ENCODE results near the gene ITGAD. TPM values are rescaled to one million over a fixed set of nuclear protein-coding genes. Genes with fewer than 3 reads are reported as not detected.

The ITGAD gene
- total and polyA plus RNA-seq, 2 of the 8 experiments (the other 6 are each of a cell fraction or from before 2014, with no cell fraction given), result 0.06 TPM; not detected in 1

GRCh38 chr16:31397701-31398100 lies 4.6 kb downstream of the ITGAD start:
- no peaks in the 10 kb centered on the region for H3K9me3 ChIP-seq (ENCODE audit: insufficient read depth in 2 of 2, low read depth in 1 of 2, low read length in 1 of 2)
- H3K23me2 ChIP-seq (ENCODE audit: low read depth, low read length), result no peaks in the 10 kb centered on the region
- no peak overlapping the region for H3K9ac ChIP-seq (replicated peaks in 1 of 4; ENCODE audit: extremely low read depth in 1 of 4, low read depth in 3 of 4, low read length in 3 of 4)
- no peak overlapping the region for H3K4ac ChIP-seq (replicated peaks; ENCODE audit: insufficient read length, low read depth, low read length)
- no peak overlapping the region for H2BK15ac ChIP-seq (ENCODE audit: low read length)
- no peak overlapping the region; the same call in 1 of the 2 replicates for H4K8ac ChIP-seq (ENCODE audit: extremely low read depth, insufficient read depth, low read length)
- 82% methylated on average over 8 of the region's 9 CpGs; no CpG with 5 or more reads in 1 of the 2 experiments for WGBS, 2 experiments (ENCODE audit: extremely low coverage in 1 of 2, insufficient coverage in 1 of 2, insufficient read length in 1 of 2, insufficient replicate concordance in 2 of 2, low coverage in 1 of 2, low lambda C conversion rate in 2 of 2, missing lambda C conversion rate in 1 of 2)
- DNase-seq (ENCODE audit: low read depth in 1 of 2, low spot score in 2 of 2) (no peak), FAIRE-seq (no peak)
- H3K56ac ChIP-seq (replicated peaks; ENCODE audit: insufficient read length, low read depth, low read length), result no peak overlapping the region
- no peak overlapping the region for H2BK120ac ChIP-seq (replicated peaks; ENCODE audit: low read depth, low read length)
- peaks cover 0 to 5% (median 2%) of the 10 kb centered on the region in 4 experiments; a peak in 2 of 7 replicates for H3K4me1 ChIP-seq (replicated peaks in 1 of 4; ENCODE audit: control insufficient read depth in 3 of 4, insufficient read depth in 4 of 4, low read length in 3 of 4)
- no peaks in the 10 kb centered on the region for H3K79me2 ChIP-seq (ENCODE audit: control insufficient read depth in 1 of 2, insufficient read depth in 2 of 2, low read length in 2 of 2)
- no peak overlapping the region for H2BK20ac ChIP-seq (ENCODE audit: low read length)
- no peak overlapping the region for H3K27ac ChIP-seq (ENCODE audit: low read depth, low read length)
- H4K91ac ChIP-seq (replicated peaks; ENCODE audit: insufficient read length, low read length), result no peak overlapping the region
- ChIA-PET POLR2A (ENCODE audit: partially characterized antibody) (no interaction called here), CTCF (ENCODE audit: partially characterized antibody) (no interaction called here)
- no peak overlapping the region for H3K14ac ChIP-seq (ENCODE audit: insufficient read length)
- no peaks in the 10 kb centered on the region for H3K79me1 ChIP-seq (ENCODE audit: low read depth, low read length)
- no peak overlapping the region for H3K4me3 ChIP-seq (ENCODE audit: extremely low read depth in 1 of 4, insufficient read depth in 2 of 4, low read depth in 3 of 4, low read length in 4 of 4)
- no peak overlapping the region for H4K5ac ChIP-seq (ENCODE audit: insufficient read length, low read depth, low read length)
- no peak overlapping the region for H2AFZ ChIP-seq (ENCODE audit: low read length)
- no peaks in the 10 kb centered on the region for H3K36me3 ChIP-seq (ENCODE audit: control insufficient read depth in 2 of 4, insufficient read depth in 4 of 4, low read length in 3 of 4)
- no peak overlapping the region for H3K18ac ChIP-seq (ENCODE audit: extremely low read depth, low read length)
- no peak overlapping the region for H3K23ac ChIP-seq (ENCODE audit: insufficient read length)
- H3K4me2 ChIP-seq (ENCODE audit: insufficient read depth in 1 of 2, low read depth in 2 of 2, low read length in 2 of 2), result no peak overlapping the region
- H4K20me1 ChIP-seq (replicated peaks in 1 of 2; ENCODE audit: control insufficient read depth in 1 of 2, insufficient read depth in 2 of 2, low read length in 2 of 2), result no peaks in the 10 kb centered on the region
- no peaks in the 10 kb centered on the region for H3K27me3 ChIP-seq (replicated peaks in 1 of 4; ENCODE audit: control insufficient read depth in 3 of 4, extremely low read depth in 1 of 4, insufficient read depth in 3 of 4, low read length in 3 of 4)
- no peak overlapping the region for H2BK5ac ChIP-seq (ENCODE audit: low read depth, low read length)
- H2BK12ac ChIP-seq (ENCODE audit: low read depth, low read length), result peak overlapping the region; percentile 39; the same call in 1 of the 2 replicates
- H2AK5ac ChIP-seq (ENCODE audit: low read depth, low read length), result no peak overlapping the region
- TF ChIP-seq SIX5 (IDR thresholded peaks at IDR 0.05; ENCODE audit: low read depth, low read length) (no peak), CTCF (IDR thresholded peaks at IDR 0.05; ENCODE audit: control extremely low read depth in 1 of 3, insufficient read depth in 1 of 3, low read depth in 1 of 3, low read length in 3 of 3) (no peak), EP300 (IDR thresholded peaks at IDR 0.05; ENCODE audit: borderline replicate concordance in 1 of 2, low read depth in 2 of 2, low read length in 2 of 2) (no peak), E2F6 (IDR thresholded peaks at IDR 0.05) (no peak), TBP (IDR thresholded peaks at IDR 0.05; ENCODE audit: low read depth, low read length) (no peak), CBX8 (IDR thresholded peaks at IDR 0.05; ENCODE audit: borderline replicate concordance, low read depth, low read length) (no peak), TAF1 (IDR thresholded peaks at IDR 0.05; ENCODE audit: low read depth, low read length) (no peak), SIN3A (conservative IDR thresholded peaks at IDR 0.05 in 1 of 2, IDR thresholded peaks at IDR 0.05 in 1 of 2; ENCODE audit: low read depth in 1 of 2, low read length in 2 of 2) (no peak), TEAD4 (IDR thresholded peaks at IDR 0.05; ENCODE audit: low read depth, low read length) (no peak)

Measured in H1 (cell line).